CD4-positive, alpha-beta T cell treated with Interleukin-1 beta for 1 hour (primary cell): ENCODE measurements around the gene COBL.

Experiments
- DNase-seq, 2 donors: peaks; one replicate each; pipeline ENCODE4 v3.0.0-alpha.2; 2020 to 2022

Gene COBL

GRCh38 chr7:51273360-51273759 lies 43.2 kb downstream of the COBL start:
- DNase-seq, result no peak

GRCh38 chr7:51270965-51271364 lies 45.6 kb downstream of the COBL start:
- no peak for DNase-seq

GRCh38 chr7:51269911-51270310 lies 46.7 kb downstream of the COBL start:
- DNase-seq, result no peak

GRCh38 chr7:51269321-51269720 lies 47.3 kb downstream of the COBL start:
- no peak for DNase-seq

- no peak for DNase-seq
Measured at GRCh38 chr7:51268859-51269258, 47.8 kb downstream of the COBL start.

GRCh38 chr7:51267169-51267568 lies 49.4 kb downstream of the COBL start:
- DNase-seq, result no peak

- DNase-seq, result no peak
Measured at GRCh38 chr7:51265066-51265907, 51.3 kb downstream of the COBL start.

- no peak for DNase-seq
Measured at GRCh38 chr7:51263631-51264484, 52.8 kb downstream of the COBL start.

- no peak for DNase-seq
Measured at GRCh38 chr7:51262796-51263531, 53.6 kb downstream of the COBL start.

GRCh38 chr7:51261950-51262795 lies 54.4 kb downstream of the COBL start:
- no peak for DNase-seq

- DNase-seq, result no peak
Measured at GRCh38 chr7:51261117-51261835, 55.3 kb downstream of the COBL start.

- no peak for DNase-seq
Measured at GRCh38 chr7:51260516-51260915, 56.1 kb downstream of the COBL start.

- DNase-seq, result no peak
Measured at GRCh38 chr7:51259766-51260165, 56.8 kb downstream of the COBL start.

- no peak for DNase-seq
Measured at GRCh38 chr7:51256916-51257315, 59.7 kb downstream of the COBL start.

- DNase-seq, result no peak
Measured at GRCh38 chr7:51256209-51256781, 60.3 kb downstream of the COBL start.

- no peak for DNase-seq
Measured at GRCh38 chr7:51255536-51256208, 60.9 kb downstream of the COBL start.

GRCh38 chr7:51255036-51255435 lies 61.6 kb downstream of the COBL start:
- DNase-seq, result no peak

- no peak for DNase-seq
Measured at GRCh38 chr7:51253157-51253556, 63.5 kb downstream of the COBL start.

GRCh38 chr7:51251290-51251689 lies 65.3 kb downstream of the COBL start:
- no peak for DNase-seq

- DNase-seq, result no peak
Measured at GRCh38 chr7:51250512-51250911, 66.1 kb downstream of the COBL start.

GRCh38 chr7:51249991-51250390 lies 66.6 kb downstream of the COBL start:
- DNase-seq, result no peak
